Nephron progenitor cell (in vitro differentiated cells): ENCODE measurements around the gene PHYKPL.
"Not testable (repeated sequence)": the region's sequence is repeated elsewhere in the genome, so short reads cannot be mapped to it uniquely, and the experiment has no call there.

Experiments
- DNase-seq: peaks from one replicate; pipeline ENCODE4 v3.0.0; 2021
- H3K27ac Mint-ChIP-seq: 2 replicates; pipeline ENCODE4 v1.8.0; 2021; ENCODE audit warnings: mild to moderate bottlenecking, moderate library complexity, mixed read lengths
- H3K27me3 Mint-ChIP-seq: 2 replicates; pipeline ENCODE4 v1.8.0; 2021; ENCODE audit warnings: mild to moderate bottlenecking, low read depth, mixed read lengths; ENCODE audit not compliant: poor library complexity
- H3K36me3 Mint-ChIP-seq: 2 replicates; pipeline ENCODE4 v1.8.0; 2021; ENCODE audit warnings: low read depth, mixed read lengths
- H3K4me1 Mint-ChIP-seq: 2 replicates; pipeline ENCODE4 v1.8.0; 2021; ENCODE audit warnings: mixed read lengths
- H3K4me3 Mint-ChIP-seq: 2 replicates; pipeline ENCODE4 v1.8.0; 2021; ENCODE audit warnings: mild to moderate bottlenecking, moderate library complexity, mixed read lengths
- H3K9me3 Mint-ChIP-seq: 2 replicates; pipeline ENCODE4 v1.8.0; 2021; ENCODE audit warnings: mild to moderate bottlenecking, moderate library complexity, mixed read lengths
- TF ChIP-seq, protein P1 (sequence below): fragments of 200-600 bp; sonication (generic); IDR thresholded peaks from 2 replicates; pipeline ENCODE4 v1.5.0; 2021; ENCODE audit warnings: antibody characterized with exemption

PHYKPL gene

DNA sequence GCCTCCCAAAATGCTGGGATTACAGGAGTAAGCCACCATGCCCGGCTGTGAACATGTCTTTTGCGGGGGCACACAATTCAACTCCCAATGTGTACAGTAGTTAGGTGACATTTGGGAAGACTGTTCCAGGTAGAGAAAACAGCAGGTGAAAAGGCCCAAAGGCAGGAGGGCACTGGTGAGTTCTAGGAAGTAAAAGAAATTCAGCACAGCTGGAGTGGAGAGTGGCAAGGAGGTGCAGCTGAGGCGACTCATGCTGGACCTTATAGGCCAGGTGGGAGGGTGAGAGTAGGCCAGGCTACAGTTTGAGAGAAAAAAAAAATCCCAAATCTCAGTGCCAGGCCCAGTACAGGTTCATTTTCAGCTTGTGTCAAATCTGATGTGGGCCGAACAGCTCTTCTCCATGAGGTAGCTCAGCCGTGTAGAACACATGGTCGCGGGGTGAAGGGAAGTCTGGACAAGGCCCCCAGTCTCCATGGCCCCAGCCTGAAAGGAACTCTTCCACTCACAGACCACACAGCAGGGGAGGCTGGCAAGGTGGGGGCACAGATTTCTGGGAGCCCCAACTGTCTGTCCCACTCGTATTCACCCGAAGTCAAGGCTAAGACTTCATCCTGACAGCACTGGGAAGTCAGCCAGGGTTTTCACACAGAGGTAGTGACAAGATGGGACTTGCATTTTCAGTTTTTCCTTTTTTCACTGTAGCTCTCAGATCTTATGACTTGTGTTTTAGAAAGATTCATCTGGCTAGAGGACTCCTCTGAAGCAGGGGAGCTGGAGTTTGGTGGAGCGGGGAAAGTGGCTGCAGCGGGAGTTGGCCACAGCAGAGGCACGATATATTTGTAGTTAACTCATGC lies 32.8 kb downstream of the PHYKPL start:
- peaks cover 11% of the 10 kb centered on the region for H3K27me3 Mint-ChIP-seq
- no peak overlapping the region for H3K4me3 Mint-ChIP-seq
- H3K4me1 Mint-ChIP-seq: peaks cover 18% of the 10 kb centered on the region
- no peaks in the 10 kb centered on the region for H3K36me3 Mint-ChIP-seq
- no peaks in the 10 kb centered on the region for H3K9me3 Mint-ChIP-seq
- TF ChIP-seq, protein P1, sequence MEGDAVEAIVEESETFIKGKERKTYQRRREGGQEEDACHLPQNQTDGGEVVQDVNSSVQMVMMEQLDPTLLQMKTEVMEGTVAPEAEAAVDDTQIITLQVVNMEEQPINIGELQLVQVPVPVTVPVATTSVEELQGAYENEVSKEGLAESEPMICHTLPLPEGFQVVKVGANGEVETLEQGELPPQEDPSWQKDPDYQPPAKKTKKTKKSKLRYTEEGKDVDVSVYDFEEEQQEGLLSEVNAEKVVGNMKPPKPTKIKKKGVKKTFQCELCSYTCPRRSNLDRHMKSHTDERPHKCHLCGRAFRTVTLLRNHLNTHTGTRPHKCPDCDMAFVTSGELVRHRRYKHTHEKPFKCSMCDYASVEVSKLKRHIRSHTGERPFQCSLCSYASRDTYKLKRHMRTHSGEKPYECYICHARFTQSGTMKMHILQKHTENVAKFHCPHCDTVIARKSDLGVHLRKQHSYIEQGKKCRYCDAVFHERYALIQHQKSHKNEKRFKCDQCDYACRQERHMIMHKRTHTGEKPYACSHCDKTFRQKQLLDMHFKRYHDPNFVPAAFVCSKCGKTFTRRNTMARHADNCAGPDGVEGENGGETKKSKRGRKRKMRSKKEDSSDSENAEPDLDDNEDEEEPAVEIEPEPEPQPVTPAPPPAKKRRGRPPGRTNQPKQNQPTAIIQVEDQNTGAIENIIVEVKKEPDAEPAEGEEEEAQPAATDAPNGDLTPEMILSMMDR: no peak
- no peak overlapping the region for H3K27ac Mint-ChIP-seq
- no peak for DNase-seq

GRCh38 chr5:178198706-178199105 lies 33.9 kb downstream of the PHYKPL start:
- peaks cover 27% of the 10 kb centered on the region for H3K4me1 Mint-ChIP-seq

GRCh38 chr5:178198151-178198550 lies 34.5 kb downstream of the PHYKPL start:
- Mint-ChIP-seq H3K4me1 (peaks cover 32% of the 10 kb centered on the region), H3K27me3 (peaks cover 17% of the 10 kb centered on the region)
- H3K4me3 Mint-ChIP-seq, H3K9me3 Mint-ChIP-seq, DNase-seq, H3K36me3 Mint-ChIP-seq, H3K27ac Mint-ChIP-seq: not testable (repeated sequence)

More at GRCh38 chr5:178198706-178199105, 33.9 kb downstream of the PHYKPL start:
- TF ChIP-seq, protein P1: no peak
- Mint-ChIP-seq H3K9me3 (no peaks in the 10 kb centered on the region), H3K4me3 (no peak overlapping the region), H3K36me3 (no peaks in the 10 kb centered on the region), H3K27ac (no peak overlapping the region), H3K27me3 (peaks cover 13% of the 10 kb centered on the region)
- DNase-seq: no peak

DNA sequence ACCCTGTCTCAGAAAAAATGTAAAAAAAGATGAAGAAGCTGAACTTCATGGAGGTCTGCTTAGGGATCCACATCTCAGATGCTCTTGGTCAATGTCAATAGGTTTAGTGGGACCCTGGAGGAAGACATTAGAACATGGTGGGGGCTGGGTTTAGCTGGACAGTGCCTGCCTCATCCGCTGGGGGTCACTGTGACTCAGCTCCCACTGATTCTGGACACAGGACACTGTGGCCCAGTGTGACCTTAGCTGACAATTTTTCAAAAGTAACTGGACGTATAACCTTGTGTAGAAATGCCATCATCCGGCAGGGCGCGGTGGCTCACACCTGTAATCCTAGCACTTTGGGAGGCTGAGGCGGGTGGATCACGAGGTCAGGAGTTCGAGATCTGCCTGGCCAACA lies 35.6 kb downstream of the PHYKPL start:
- TF ChIP-seq, protein P1: peak; percentile 24
- Mint-ChIP-seq H3K4me3 (no peak overlapping the region), H3K27me3 (peaks cover 21% of the 10 kb centered on the region), H3K4me1 (peaks cover 31% of the 10 kb centered on the region), H3K36me3 (peaks cover 7% of the 10 kb centered on the region), H3K9me3 (peaks cover 15% of the 10 kb centered on the region), H3K27ac (no peak overlapping the region)
- no peak for DNase-seq

DNA sequence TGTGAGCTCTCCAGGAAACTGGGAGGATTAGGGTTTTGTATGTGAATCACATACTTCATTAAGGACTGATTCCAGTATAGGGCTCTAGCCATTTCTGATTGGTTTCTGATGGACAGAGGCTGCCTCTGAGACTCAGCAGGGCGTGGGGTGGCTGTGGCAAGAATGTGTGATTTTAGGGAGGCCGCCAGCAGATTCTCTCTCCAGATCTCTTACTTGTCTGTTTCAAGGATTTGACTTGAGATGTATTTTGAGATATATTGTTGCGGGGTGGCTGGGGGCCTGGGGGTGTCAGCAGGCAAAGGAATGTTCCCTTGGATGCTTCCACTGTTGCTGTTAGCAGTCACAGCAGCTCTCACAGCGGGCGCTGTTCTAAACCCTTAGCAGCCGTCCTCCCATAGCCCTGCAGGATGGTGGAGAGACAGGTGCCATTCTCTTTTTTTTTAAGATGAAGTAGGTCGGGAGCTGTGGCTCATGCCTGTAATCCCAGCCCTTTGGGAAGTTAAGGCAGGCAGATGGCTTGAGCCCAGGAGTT lies 36.3 kb downstream of the PHYKPL start:
- Mint-ChIP-seq H3K27ac (no peak overlapping the region), H3K4me1 (peaks cover 27% of the 10 kb centered on the region), H3K9me3 (peaks cover 18% of the 10 kb centered on the region), H3K36me3 (peaks cover 7% of the 10 kb centered on the region), H3K27me3 (peaks cover 21% of the 10 kb centered on the region), H3K4me3 (no peak overlapping the region)
- TF ChIP-seq, protein P1: no peak
- DNase-seq: no peak

GRCh38 chr5:178194026-178194425 lies 38.6 kb downstream of the PHYKPL start:
- H3K27ac Mint-ChIP-seq: no peak overlapping the region
- H3K4me3 Mint-ChIP-seq: no peak overlapping the region
- peaks cover 18% of the 10 kb centered on the region for H3K9me3 Mint-ChIP-seq
- H3K27me3 Mint-ChIP-seq: peaks cover 21% of the 10 kb centered on the region
- no peak for DNase-seq
- H3K4me1 Mint-ChIP-seq: peaks cover 27% of the 10 kb centered on the region
- TF ChIP-seq, protein P1: no peak
- peaks cover 7% of the 10 kb centered on the region for H3K36me3 Mint-ChIP-seq
